GM23338 (cell line): ENCODE results near the gene PPP1R7.

Experiments used
- CREB1 ChIP-seq: fragments of 250-450 bp; sonication (Bioruptor Pico); IDR thresholded peaks from 2 replicates; pipeline ENCODE4 v1.5.0; 2020; ENCODE audit warnings: low read depth, mild to moderate bottlenecking, moderate library complexity
- CTCF ChIP-seq, 2 experiments: fragments of 200-600 bp in 1 of 2; sonication (generic) in 1 of 2; conservative IDR thresholded peaks; 2 replicates each; pipeline versions ENCODE4 v1.5.1 to v1.6.1; 2016 to 2017; ENCODE audit warnings: antibody characterized with exemption in 2 of 2, low read depth in 2 of 2, mild to moderate bottlenecking in 2 of 2, moderate library complexity in 1 of 2
- ETS1 ChIP-seq: IDR thresholded peaks from 2 replicates; pipeline ENCODE4 v1.6.1; 2016; ENCODE audit warnings: antibody characterized with exemption
- EZH2 ChIP-seq: fragments of 200-600 bp; sonication (generic); IDR thresholded peaks from one replicate; pipeline ENCODE4 v1.8.0; 2017; ENCODE audit warnings: antibody characterized with exemption, mild to moderate bottlenecking, low read depth; ENCODE audit not compliant: unreplicated experiment
- EZH2phosphoT487 ChIP-seq: fragments of 200-600 bp; sonication (generic); IDR thresholded peaks from one replicate; pipeline ENCODE4 v1.8.1; 2018; ENCODE audit warnings: antibody characterized with exemption; ENCODE audit not compliant: unreplicated experiment
- JUNB ChIP-seq: IDR thresholded peaks from one replicate; pipeline ENCODE4 v1.6.1; 2016; ENCODE audit warnings: antibody characterized with exemption; ENCODE audit not compliant: unreplicated experiment
- POLR2AphosphoS5 ChIP-seq: IDR thresholded peaks from 2 replicates; pipeline ENCODE4 v1.6.1; 2016; ENCODE audit warnings: antibody characterized with exemption, low read depth
- REST ChIP-seq: IDR thresholded peaks from one replicate; pipeline ENCODE4 v1.6.1; 2018; ENCODE audit warnings: antibody characterized with exemption; ENCODE audit not compliant: unreplicated experiment
- ZNF331 ChIP-seq: fragments of 250-450 bp; sonication (Bioruptor Pico); IDR thresholded peaks from 2 replicates; pipeline ENCODE4 v1.5.0; 2020; ENCODE audit warnings: low read depth, mild to moderate bottlenecking, moderate library complexity

GRCh38 chr2:241107031-241107783, 43.1 kb upstream of the PPP1R7 start:
- TF ChIP-seq EZH2phosphoT487, result no peak
- TF ChIP-seq CTCF (conservative IDR thresholded peaks at IDR 0.05; ENCODE audit: low read depth in 2 of 2), result no peak
- TF ChIP-seq REST, result no peak
- TF ChIP-seq EZH2, result no peak
- no peak for TF ChIP-seq POLR2AphosphoS5
- no peak for TF ChIP-seq ZNF331 (CRISPR knock-in tag)
- TF ChIP-seq JUNB, result no peak
- no peak for TF ChIP-seq ETS1
- no peak for TF ChIP-seq CREB1
